Measurements from ENCODE around the gene GPNMB.
A peak's percentile ranks its signal among the peaks of the same experiment; 100 is the strongest.

Gene GPNMB

GRCh38 chr7:23272275-23272674 is 25.7 kb downstream of the GPNMB start:
- H2BK15ac ChIP-seq (ENCODE audit: low read length), result no peak overlapping the region

GRCh38 chr7:23273141-23273599 is 26.6 kb downstream of the GPNMB start:
- H2BK5ac ChIP-seq (ENCODE audit: low read length), result no peak overlapping the region
- H3K23ac ChIP-seq (ENCODE audit: low read depth, low read length, poor library complexity), result no peak overlapping the region
- H3K9ac ChIP-seq (ENCODE audit: low read depth, low read length, poor library complexity), result no peak overlapping the region
- H3K4me1 ChIP-seq (ENCODE audit: control insufficient read depth in 2 of 2, insufficient read depth in 1 of 2, low read depth in 1 of 2, low read length in 2 of 2), result peaks cover 0 to 2% of the 10 kb centered on the region in 2 donors
- H3K36me3 ChIP-seq (replicated peaks in 1 of 2; ENCODE audit: control insufficient read depth in 2 of 2, insufficient read depth in 2 of 2, low read length in 2 of 2), result no peaks in the 10 kb centered on the region
- peak; percentile 76 for DNase-seq (ENCODE audit: low spot score)
- H4K91ac ChIP-seq (ENCODE audit: low read depth, low read length, poor library complexity), result no peak overlapping the region
- H4K8ac ChIP-seq (ENCODE audit: low read depth, low read length), result no peak overlapping the region
- H3K4me3 ChIP-seq (ENCODE audit: low read length in 2 of 2), result no peak overlapping the region
- no peak overlapping the region for H2AK5ac ChIP-seq (ENCODE audit: low read depth, low read length)
- peaks cover 0 to 5% (median 0%) of the 10 kb centered on the region in 3 experiments for H3K27me3 ChIP-seq (ENCODE audit: control insufficient read depth in 3 of 3, insufficient read depth in 3 of 3, low read depth in 1 of 3, low read length in 3 of 3)
- H3K14ac ChIP-seq (ENCODE audit: low read length), result no peak overlapping the region
- no peaks in the 10 kb centered on the region for H3K79me1 ChIP-seq (ENCODE audit: low read depth, low read length)
- peak overlapping the region; percentile 43 for H2AFZ ChIP-seq (ENCODE audit: low read length)
- no CpG with 5 or more reads among the region's 11 CpGs for WGBS, 2 donors (ENCODE audit: extremely low coverage in 2 of 2, insufficient read length in 2 of 2, insufficient replicate concordance in 1 of 2)
- no peak overlapping the region for H3K4me2 ChIP-seq (ENCODE audit: insufficient read depth, low read length, poor library complexity, severe bottlenecking)
- H3K9me3 ChIP-seq (replicated peaks in 1 of 2; ENCODE audit: control insufficient read depth in 2 of 2, insufficient read depth in 1 of 2, low read depth in 1 of 2, low read length in 2 of 2), result peaks cover 0 to 1% of the 10 kb centered on the region in 2 donors
- H2BK12ac ChIP-seq (ENCODE audit: low read length), result no peak overlapping the region
- H2BK15ac ChIP-seq (ENCODE audit: low read length), result no peak overlapping the region
- no peak overlapping the region for H3K4ac ChIP-seq (ENCODE audit: low read length)
- no peak overlapping the region for H2BK120ac ChIP-seq (ENCODE audit: low read depth, low read length)
- no peak overlapping the region for H3K18ac ChIP-seq (ENCODE audit: low read length)
- no peak overlapping the region for H3K27ac ChIP-seq (replicated peaks; ENCODE audit: low read length)

More at GRCh38 chr7:23272275-23272674, 25.7 kb downstream of the GPNMB start:
- no peak overlapping the region for H3K18ac ChIP-seq (ENCODE audit: low read length)
- H2AK5ac ChIP-seq (ENCODE audit: low read depth, low read length), result no peak overlapping the region
- H4K8ac ChIP-seq (ENCODE audit: low read depth, low read length), result no peak overlapping the region
- no peak overlapping the region for H2BK120ac ChIP-seq (ENCODE audit: low read depth, low read length)
- no peaks in the 10 kb centered on the region for H3K79me1 ChIP-seq (ENCODE audit: low read depth, low read length)
- no peak overlapping the region for H2AFZ ChIP-seq (ENCODE audit: low read length)
- H3K4me2 ChIP-seq (ENCODE audit: insufficient read depth, low read length, poor library complexity, severe bottlenecking), result no peak overlapping the region
- H2BK5ac ChIP-seq (ENCODE audit: low read length), result no peak overlapping the region
- no peak overlapping the region for H3K4me3 ChIP-seq (ENCODE audit: low read length in 2 of 2)
- WGBS, 2 donors (ENCODE audit: extremely low coverage in 2 of 2, insufficient read length in 2 of 2, insufficient replicate concordance in 1 of 2), result no CpG with 5 or more reads among the region's 2 CpGs
- H2BK12ac ChIP-seq (ENCODE audit: low read length), result no peak overlapping the region
- H3K23ac ChIP-seq (ENCODE audit: low read depth, low read length, poor library complexity), result no peak overlapping the region
- H3K36me3 ChIP-seq (replicated peaks in 1 of 2; ENCODE audit: control insufficient read depth in 2 of 2, insufficient read depth in 2 of 2, low read length in 2 of 2), result no peaks in the 10 kb centered on the region
- no peak overlapping the region for H3K27ac ChIP-seq (replicated peaks; ENCODE audit: low read length)
- DNase-seq (ENCODE audit: low spot score), result no peak
- no peak overlapping the region for H3K9ac ChIP-seq (ENCODE audit: low read depth, low read length, poor library complexity)
- H3K4ac ChIP-seq (ENCODE audit: low read length), result no peak overlapping the region
- H3K9me3 ChIP-seq (replicated peaks in 1 of 2; ENCODE audit: control insufficient read depth in 2 of 2, insufficient read depth in 1 of 2, low read depth in 1 of 2, low read length in 2 of 2), result peaks cover 0 to 1% of the 10 kb centered on the region in 2 donors
- H3K27me3 ChIP-seq (ENCODE audit: control insufficient read depth in 3 of 3, insufficient read depth in 3 of 3, low read depth in 1 of 3, low read length in 3 of 3), result peaks cover 0 to 5% (median 0%) of the 10 kb centered on the region in 3 experiments
- peaks cover 0 to 2% of the 10 kb centered on the region in 2 donors for H3K4me1 ChIP-seq (ENCODE audit: control insufficient read depth in 2 of 2, insufficient read depth in 1 of 2, low read depth in 1 of 2, low read length in 2 of 2)
- no peak overlapping the region for H3K14ac ChIP-seq (ENCODE audit: low read length)
- no peak overlapping the region for H4K91ac ChIP-seq (ENCODE audit: low read depth, low read length, poor library complexity)

- no peak overlapping the region for H2BK5ac ChIP-seq (ENCODE audit: low read length)
Observed at GRCh38 chr7:23275912-23276311, 29.3 kb downstream of the GPNMB start.

GRCh38 chr7:23276376-23276775 is 29.8 kb downstream of the GPNMB start:
- no peak overlapping the region for H2AFZ ChIP-seq (ENCODE audit: low read length)
- H3K9ac ChIP-seq (ENCODE audit: low read depth, low read length, poor library complexity), result no peak overlapping the region
- no peak overlapping the region for H3K27ac ChIP-seq (replicated peaks; ENCODE audit: low read length)
- no peaks in the 10 kb centered on the region for H3K36me3 ChIP-seq (replicated peaks in 1 of 2; ENCODE audit: control insufficient read depth in 2 of 2, insufficient read depth in 2 of 2, low read length in 2 of 2)
- peaks cover 0 to 1% of the 10 kb centered on the region in 2 donors for H3K9me3 ChIP-seq (replicated peaks in 1 of 2; ENCODE audit: control insufficient read depth in 2 of 2, insufficient read depth in 1 of 2, low read depth in 1 of 2, low read length in 2 of 2)
- no peak for DNase-seq (ENCODE audit: low spot score)
- no peak overlapping the region for H3K18ac ChIP-seq (ENCODE audit: low read length)
- H3K14ac ChIP-seq (ENCODE audit: low read length), result no peak overlapping the region
- H2BK12ac ChIP-seq (ENCODE audit: low read length), result no peak overlapping the region
- no peak overlapping the region for H4K8ac ChIP-seq (ENCODE audit: low read depth, low read length)
- H3K4me1 ChIP-seq (ENCODE audit: control insufficient read depth in 2 of 2, insufficient read depth in 1 of 2, low read depth in 1 of 2, low read length in 2 of 2), result no peaks in the 10 kb centered on the region
- H3K79me1 ChIP-seq (ENCODE audit: low read depth, low read length), result no peaks in the 10 kb centered on the region
- H2BK120ac ChIP-seq (ENCODE audit: low read depth, low read length), result no peak overlapping the region
- no peak overlapping the region for H3K23ac ChIP-seq (ENCODE audit: low read depth, low read length, poor library complexity)
- no peak overlapping the region for H2BK5ac ChIP-seq (ENCODE audit: low read length)
- H4K91ac ChIP-seq (ENCODE audit: low read depth, low read length, poor library complexity), result no peak overlapping the region
- WGBS, 2 donors (ENCODE audit: extremely low coverage in 2 of 2, insufficient read length in 2 of 2, insufficient replicate concordance in 1 of 2), result no CpG with 5 or more reads among the region's 5 CpGs
- no peak overlapping the region for H2AK5ac ChIP-seq (ENCODE audit: low read depth, low read length)
- H3K4me2 ChIP-seq (ENCODE audit: insufficient read depth, low read length, poor library complexity, severe bottlenecking), result no peak overlapping the region
- no peak overlapping the region for H3K4me3 ChIP-seq (ENCODE audit: low read length in 2 of 2)
- peaks cover 0 to 5% (median 0%) of the 10 kb centered on the region in 3 experiments for H3K27me3 ChIP-seq (ENCODE audit: control insufficient read depth in 3 of 3, insufficient read depth in 3 of 3, low read depth in 1 of 3, low read length in 3 of 3)
- no peak overlapping the region for H2BK15ac ChIP-seq (ENCODE audit: low read length)
- H3K4ac ChIP-seq (ENCODE audit: low read length), result no peak overlapping the region

More at GRCh38 chr7:23275912-23276311, 29.3 kb downstream of the GPNMB start:
- Histone ChIP-seq H3K27me3 (ENCODE audit: control insufficient read depth in 3 of 3, insufficient read depth in 3 of 3, low read depth in 1 of 3, low read length in 3 of 3) (peaks cover 0 to 5% (median 0%) of the 10 kb centered on the region in 3 experiments), H3K27ac (replicated peaks; ENCODE audit: low read length) (no peak overlapping the region), H3K23ac (ENCODE audit: low read depth, low read length, poor library complexity) (no peak overlapping the region), H3K4me2 (ENCODE audit: insufficient read depth, low read length, poor library complexity, severe bottlenecking) (no peak overlapping the region), H2AFZ (ENCODE audit: low read length) (no peak overlapping the region), H3K18ac (ENCODE audit: low read length) (no peak overlapping the region), H4K8ac (ENCODE audit: low read depth, low read length) (no peak overlapping the region), H3K4me3 (ENCODE audit: low read length in 2 of 2) (no peak overlapping the region), H3K79me1 (ENCODE audit: low read depth, low read length) (no peaks in the 10 kb centered on the region), H3K36me3 (replicated peaks in 1 of 2; ENCODE audit: control insufficient read depth in 2 of 2, insufficient read depth in 2 of 2, low read length in 2 of 2) (no peaks in the 10 kb centered on the region), H3K14ac (ENCODE audit: low read length) (no peak overlapping the region), H4K91ac (ENCODE audit: low read depth, low read length, poor library complexity) (no peak overlapping the region), H2BK15ac (ENCODE audit: low read length) (no peak overlapping the region), H3K4ac (ENCODE audit: low read length) (no peak overlapping the region), H2BK120ac (ENCODE audit: low read depth, low read length) (no peak overlapping the region), H3K4me1 (ENCODE audit: control insufficient read depth in 2 of 2, insufficient read depth in 1 of 2, low read depth in 1 of 2, low read length in 2 of 2) (no peaks in the 10 kb centered on the region), H3K9ac (ENCODE audit: low read depth, low read length, poor library complexity) (no peak overlapping the region), H2AK5ac (ENCODE audit: low read depth, low read length) (no peak overlapping the region), H3K9me3 (replicated peaks in 1 of 2; ENCODE audit: control insufficient read depth in 2 of 2, insufficient read depth in 1 of 2, low read depth in 1 of 2, low read length in 2 of 2) (peaks cover 0 to 1% of the 10 kb centered on the region in 2 donors), H2BK12ac (ENCODE audit: low read length) (no peak overlapping the region)
- no peak for DNase-seq (ENCODE audit: low spot score)
- WGBS, 2 donors (ENCODE audit: extremely low coverage in 2 of 2, insufficient read length in 2 of 2, insufficient replicate concordance in 1 of 2), result no CpG with 5 or more reads among the region's 5 CpGs
